ENCODE data around the gene ATG2B.

ATG2B gene

GRCh38 chr14:96263347-96264199, 99.6 kb downstream of the ATG2B start (continued):
- TF ChIP-seq ZNF157 (tag by site-specific recombination; IDR thresholded peaks at IDR 0.05) = no peak
- no peak for TF ChIP-seq ZNF747 (tag by site-specific recombination; IDR thresholded peaks at IDR 0.05)

- ChIA-PET POLR2A (interaction anchor here (1.2 kb wide), 1 partner anchor 9 kb away, joined by 4 read pairs; no protein-coding TSS in a partner anchor), CTCF (interaction anchor here (0.7 to 1.6 kb wide), 2 partner anchors 14 to 299 kb away, joined by 3 to 6 read pairs; no protein-coding TSS in a partner anchor)
- Histone ChIP-seq H3K4me1 (ENCODE audit: control insufficient read depth, insufficient read depth, low read length) (no peaks in the 10 kb centered on the region), H3K4me3 (ENCODE audit: low read depth, low read length) (no peak overlapping the region), H3K9me3 (ENCODE audit: control insufficient read depth, insufficient read depth, low read depth, low read length) (no peaks in the 10 kb centered on the region), H3K36me3 (ENCODE audit: control insufficient read depth in 2 of 2, insufficient read depth in 1 of 2, low read length in 2 of 2) (no peaks in the 10 kb centered on the region), H3K27ac (ENCODE audit: extremely low read depth, low read depth, low read length) (no peak overlapping the region)
- TF ChIP-seq ZNF530 (tag by site-specific recombination; IDR thresholded peaks at IDR 0.05; ENCODE audit: low read depth) (no peak), ZSCAN18 (tag by site-specific recombination; IDR thresholded peaks at IDR 0.05) (no peak), ZIC2 (tag by site-specific recombination; IDR thresholded peaks at IDR 0.05) (peak; percentile 36; the same call in 1 of the 2 replicates), MEIS1 (CRISPR knock-in tag; IDR thresholded peaks at IDR 0.05; ENCODE audit: borderline replicate concordance) (no peak), KLF16 (tag by site-specific recombination; IDR thresholded peaks at IDR 0.05) (no peak)
Observed at GRCh38 chr14:96261772-96262655, 101.1 kb downstream of the ATG2B start.

GRCh38 chr14:96261053-96261452, 102.1 kb downstream of the ATG2B start:
- Histone ChIP-seq H3K9me3 (ENCODE audit: control insufficient read depth, insufficient read depth, low read depth, low read length) (no peaks in the 10 kb centered on the region), H3K27ac (ENCODE audit: extremely low read depth, low read depth, low read length) (no peak overlapping the region), H3K4me3 (ENCODE audit: low read depth, low read length) (no peak overlapping the region), H3K4me1 (ENCODE audit: control insufficient read depth, insufficient read depth, low read length) (no peaks in the 10 kb centered on the region), H3K36me3 (ENCODE audit: control insufficient read depth in 2 of 2, insufficient read depth in 1 of 2, low read length in 2 of 2) (no peaks in the 10 kb centered on the region)
- TF ChIP-seq ZNF677 (tag by site-specific recombination; IDR thresholded peaks at IDR 0.05) = no peak
- TF ChIP-seq ZNF664 (tag by site-specific recombination; IDR thresholded peaks at IDR 0.05) = peak; percentile 46
- POLR2A ChIA-PET = no interaction called here
- CTCF ChIA-PET = interaction anchor here (1.4 to 1.6 kb wide), 3 partner anchors 15 to 160 kb away, joined by 4 to 7 read pairs (median 6); no protein-coding TSS in a partner anchor

- Histone ChIP-seq H3K9me3 (ENCODE audit: control insufficient read depth, insufficient read depth, low read depth, low read length) (no peaks in the 10 kb centered on the region), H3K27ac (ENCODE audit: extremely low read depth, low read depth, low read length) (no peak overlapping the region), H3K4me3 (ENCODE audit: low read depth, low read length) (no peak overlapping the region), H3K36me3 (ENCODE audit: control insufficient read depth in 2 of 2, insufficient read depth in 1 of 2, low read length in 2 of 2) (no peaks in the 10 kb centered on the region), H3K4me1 (ENCODE audit: control insufficient read depth, insufficient read depth, low read length) (no peaks in the 10 kb centered on the region)
- CTCF ChIA-PET = interaction anchor here (0.5 to 1.6 kb wide), 3 partner anchors 15 to 178 kb away, joined by 3 to 7 read pairs (median 4); no protein-coding TSS in a partner anchor
- POLR2A ChIA-PET = no interaction called here
- no peak for TF ChIP-seq ZNF585B (tag by site-specific recombination; IDR thresholded peaks at IDR 0.05)
- no peak for TF ChIP-seq ZNF704 (tag by site-specific recombination; IDR thresholded peaks at IDR 0.05)
- TF ChIP-seq ZNF670 (tag by site-specific recombination; IDR thresholded peaks at IDR 0.05; ENCODE audit: low read depth) = no peak
- no peak for TF ChIP-seq ZSCAN30 (tag by site-specific recombination; IDR thresholded peaks at IDR 0.05)
- TF ChIP-seq HOXA7 (CRISPR knock-in tag; IDR thresholded peaks at IDR 0.05; ENCODE audit: borderline replicate concordance) = no peak
- TF ChIP-seq IKZF3 (tag by site-specific recombination; IDR thresholded peaks at IDR 0.05) = no peak
- no peak for TF ChIP-seq ZNF426 (tag by site-specific recombination; IDR thresholded peaks at IDR 0.05)
- no peak for TF ChIP-seq ZNF701 (tag by site-specific recombination; IDR thresholded peaks at IDR 0.05)
- no peak for TF ChIP-seq ZNF654 (tag by site-specific recombination; IDR thresholded peaks at IDR 0.05; ENCODE audit: low read depth)
- TF ChIP-seq ZNF610 (tag by site-specific recombination; IDR thresholded peaks at IDR 0.05; ENCODE audit: borderline replicate concordance) = no peak
- TF ChIP-seq ZNF785 (tag by site-specific recombination; IDR thresholded peaks at IDR 0.05) = no peak
Observed at GRCh38 chr14:96260341-96260821, 102.8 kb downstream of the ATG2B start.

Data from HEK293 (cell line).